AG09319 (cell line): ENCODE results near the gene WIPI1.

Experiments used
- DNase-seq: peaks from one replicate; pipeline ENCODE4 v3.0.0-alpha.2; 2010; ENCODE audit warnings: low read depth; ENCODE audit errors: extremely low read depth
- CTCF ChIP-seq: IDR thresholded peaks from 2 replicates; pipeline ENCODE4 v1.5.1; 2011; ENCODE audit warnings: low read depth, mild to moderate bottlenecking, inconsistent platforms, low read length, moderate library complexity

Gene WIPI1

GRCh38 chr17:68428498-68429172 is 28.7 kb downstream of the WIPI1 start:
- no peak for DNase-seq
- no peak for TF ChIP-seq CTCF

- no peak for DNase-seq
- no peak for TF ChIP-seq CTCF
Observed at GRCh38 chr17:68427575-68427974, 29.7 kb downstream of the WIPI1 start.

GRCh38 chr17:68425979-68426378 is 31.3 kb downstream of the WIPI1 start:
- no peak for TF ChIP-seq CTCF

GRCh38 chr17:68424861-68425260 is 32.4 kb downstream of the WIPI1 start:
- DNase-seq: no peak
- no peak for TF ChIP-seq CTCF

More at GRCh38 chr17:68425979-68426378, 31.3 kb downstream of the WIPI1 start:
- no peak for DNase-seq

- no peak for TF ChIP-seq CTCF
- no peak for DNase-seq
Observed at GRCh38 chr17:68424203-68424602, 33.1 kb downstream of the WIPI1 start.

GRCh38 chr17:68423251-68423650 is 34.0 kb downstream of the WIPI1 start:
- no peak for DNase-seq

GRCh38 chr17:68422821-68423220 is 34.5 kb downstream of the WIPI1 start:
- no peak for TF ChIP-seq CTCF

More at GRCh38 chr17:68423251-68423650, 34.0 kb downstream of the WIPI1 start:
- TF ChIP-seq CTCF: no peak

More at GRCh38 chr17:68422821-68423220, 34.5 kb downstream of the WIPI1 start:
- DNase-seq: no peak
